ENCODE data around the gene SCUBE3. TPM values are rescaled to one million over a fixed set of nuclear protein-coding genes. Genes with fewer than 3 reads are reported as not detected.

SCUBE3 gene
- total RNA-seq, 1 donor from 2014 or later, result 1.2 TPM

DNA sequence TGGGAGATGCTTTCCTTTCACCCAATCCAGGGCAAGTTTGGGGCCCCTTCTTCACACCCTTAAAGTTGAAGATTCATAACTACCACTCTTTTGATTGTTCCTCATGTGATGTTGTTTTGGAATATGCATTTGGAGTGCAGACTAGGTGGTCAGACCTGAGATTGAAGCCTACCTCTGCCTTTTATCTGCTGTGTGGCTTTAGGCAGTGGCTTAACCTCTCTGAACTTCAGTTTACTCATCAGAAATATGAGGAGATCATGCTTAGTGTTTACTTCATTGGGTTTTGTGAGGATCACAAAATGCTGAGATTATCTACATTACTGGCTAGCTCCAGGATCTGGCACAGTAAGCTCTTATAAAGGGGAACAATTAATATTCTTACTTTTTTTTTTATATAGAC is 46.3 kb upstream of the SCUBE3 start:
- TF ChIP-seq, protein P1, sequence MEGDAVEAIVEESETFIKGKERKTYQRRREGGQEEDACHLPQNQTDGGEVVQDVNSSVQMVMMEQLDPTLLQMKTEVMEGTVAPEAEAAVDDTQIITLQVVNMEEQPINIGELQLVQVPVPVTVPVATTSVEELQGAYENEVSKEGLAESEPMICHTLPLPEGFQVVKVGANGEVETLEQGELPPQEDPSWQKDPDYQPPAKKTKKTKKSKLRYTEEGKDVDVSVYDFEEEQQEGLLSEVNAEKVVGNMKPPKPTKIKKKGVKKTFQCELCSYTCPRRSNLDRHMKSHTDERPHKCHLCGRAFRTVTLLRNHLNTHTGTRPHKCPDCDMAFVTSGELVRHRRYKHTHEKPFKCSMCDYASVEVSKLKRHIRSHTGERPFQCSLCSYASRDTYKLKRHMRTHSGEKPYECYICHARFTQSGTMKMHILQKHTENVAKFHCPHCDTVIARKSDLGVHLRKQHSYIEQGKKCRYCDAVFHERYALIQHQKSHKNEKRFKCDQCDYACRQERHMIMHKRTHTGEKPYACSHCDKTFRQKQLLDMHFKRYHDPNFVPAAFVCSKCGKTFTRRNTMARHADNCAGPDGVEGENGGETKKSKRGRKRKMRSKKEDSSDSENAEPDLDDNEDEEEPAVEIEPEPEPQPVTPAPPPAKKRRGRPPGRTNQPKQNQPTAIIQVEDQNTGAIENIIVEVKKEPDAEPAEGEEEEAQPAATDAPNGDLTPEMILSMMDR (conservative IDR thresholded peaks at IDR 0.05; ENCODE audit: low read depth, low read length), result no peak
- H3K4me3 ChIP-seq (ENCODE audit: low read depth, low read length), result no peak overlapping the region
- DNase-seq (ENCODE audit: low read depth), result no peak

DNA sequence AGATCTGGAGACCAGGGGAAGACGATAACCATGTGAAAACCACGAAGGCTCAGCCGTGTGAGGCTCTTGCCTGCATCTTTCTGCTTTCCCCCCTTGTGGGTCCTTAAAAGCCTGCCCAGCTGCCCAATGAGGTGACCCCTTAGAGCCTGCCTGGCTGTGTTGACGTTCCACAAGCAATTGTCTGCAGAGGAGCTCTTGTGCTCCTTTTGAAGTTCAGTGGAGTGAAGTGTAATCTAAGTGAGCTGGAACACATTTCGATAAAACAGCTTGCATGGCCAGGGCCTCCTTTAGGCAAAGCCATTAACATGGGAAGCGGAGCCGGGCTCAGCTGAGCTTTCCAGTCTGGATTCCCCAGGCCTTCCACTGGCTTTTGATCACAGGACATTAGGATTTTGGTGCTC is 45.3 kb upstream of the SCUBE3 start:
- TF ChIP-seq, protein P1 (conservative IDR thresholded peaks at IDR 0.05; ENCODE audit: low read depth, low read length), result no peak
- H3K4me3 ChIP-seq (ENCODE audit: low read depth, low read length), result no peak overlapping the region
- no peak for DNase-seq (ENCODE audit: low read depth)

DNA sequence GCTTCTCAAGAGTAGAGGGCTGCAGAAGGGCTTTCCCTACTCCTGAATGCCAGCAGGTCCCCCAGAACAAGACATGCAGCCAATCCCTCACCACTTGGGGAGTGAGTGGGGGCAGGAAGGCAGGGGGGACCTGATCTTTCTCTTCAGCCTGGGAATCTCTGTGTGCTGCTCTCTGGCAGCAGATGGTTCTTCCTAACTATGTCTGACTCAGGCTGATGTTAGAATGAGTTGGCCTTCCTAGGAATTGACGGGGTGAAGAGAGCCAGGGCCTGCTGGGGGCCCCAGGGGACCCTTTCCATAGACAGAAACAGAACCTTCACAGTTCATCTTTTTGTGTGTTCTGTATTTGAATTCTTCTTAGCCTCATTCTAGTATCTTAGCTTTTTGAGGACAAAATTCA is 43.6 kb upstream of the SCUBE3 start:
- TF ChIP-seq, protein P1 (conservative IDR thresholded peaks at IDR 0.05; ENCODE audit: low read depth, low read length), result no peak
- no peak overlapping the region for H3K4me3 ChIP-seq (ENCODE audit: low read depth, low read length)
- DNase-seq (ENCODE audit: low read depth), result no peak

DNA sequence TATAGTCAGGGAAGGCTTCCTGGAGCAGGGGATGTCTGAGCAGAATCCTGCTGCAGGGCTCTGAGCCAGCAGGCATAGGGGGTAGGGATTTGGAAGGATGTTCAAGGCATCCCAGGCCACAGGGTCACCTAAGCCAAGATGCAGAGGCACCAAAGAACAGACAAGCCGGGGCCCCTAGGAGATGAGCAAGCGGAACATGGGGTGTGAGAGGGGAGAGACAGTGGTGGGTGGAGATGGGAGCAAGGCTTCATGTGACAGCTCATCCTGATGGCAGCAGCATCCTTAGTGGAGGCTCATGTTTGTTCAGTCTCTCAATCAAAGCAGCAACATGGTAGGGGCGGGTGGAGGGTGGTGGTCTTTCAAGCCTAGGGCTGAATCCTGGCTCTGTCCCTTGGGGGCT is 42.9 kb upstream of the SCUBE3 start:
- TF ChIP-seq, protein P1 (conservative IDR thresholded peaks at IDR 0.05; ENCODE audit: low read depth, low read length), result no peak
- no peak overlapping the region for H3K4me3 ChIP-seq (ENCODE audit: low read depth, low read length)
- DNase-seq (ENCODE audit: low read depth), result no peak

DNA sequence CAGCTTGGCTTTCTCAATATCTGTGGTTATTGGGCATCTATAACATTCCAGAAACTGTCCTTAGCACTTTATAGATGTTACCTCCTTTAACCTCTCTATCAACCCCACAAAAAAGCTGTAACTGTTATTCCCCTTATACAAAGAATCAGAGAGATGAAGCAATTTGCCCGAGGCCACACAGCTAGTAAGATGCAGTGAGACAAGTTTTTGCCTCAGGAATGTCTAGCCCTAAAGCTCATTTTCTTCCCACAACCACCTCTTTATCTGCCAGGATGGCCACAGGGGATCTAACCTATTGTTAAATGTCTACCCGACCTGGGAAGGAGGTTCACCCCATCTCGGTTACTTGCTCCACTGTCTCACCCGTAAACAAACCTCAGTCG is 40.7 kb upstream of the SCUBE3 start:
- no peak for DNase-seq (ENCODE audit: low read depth)
- no peak overlapping the region for H3K4me3 ChIP-seq (ENCODE audit: low read depth, low read length)
- TF ChIP-seq, protein P1 (conservative IDR thresholded peaks at IDR 0.05; ENCODE audit: low read depth, low read length), result no peak

DNA sequence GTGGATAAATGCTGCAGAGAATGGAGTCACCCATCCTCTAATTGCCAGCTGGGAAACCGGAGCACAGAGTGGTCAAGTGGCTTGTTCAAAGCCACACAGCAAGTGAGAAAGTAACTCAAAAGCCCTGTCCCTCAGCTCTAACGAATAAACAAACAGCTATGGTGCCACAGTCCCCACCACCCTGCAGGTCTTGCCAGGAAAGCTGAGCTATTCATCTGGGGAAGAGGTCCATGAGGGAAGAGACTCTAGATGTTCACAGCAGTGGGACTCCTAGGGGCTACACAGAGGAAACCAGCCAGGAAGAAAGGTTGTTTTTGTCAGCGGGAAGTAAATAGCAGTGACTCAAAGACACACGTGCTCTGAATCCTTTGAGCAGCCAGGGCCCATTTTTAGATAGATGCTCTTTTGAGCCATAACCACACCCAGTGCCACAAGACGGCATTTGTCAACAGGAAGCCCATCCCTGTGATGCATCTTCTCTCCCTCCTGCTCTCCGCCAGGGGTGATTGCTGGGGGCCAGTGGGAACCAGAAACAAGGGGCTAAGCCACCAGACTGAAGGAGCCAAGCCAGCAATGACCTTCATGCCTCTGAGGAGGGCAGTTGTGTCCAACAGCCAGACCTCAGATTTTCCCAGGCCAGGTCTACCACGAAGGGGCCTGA is 40.2 kb upstream of the SCUBE3 start:
- H3K4me3 ChIP-seq (ENCODE audit: low read depth, low read length), result no peak overlapping the region
- DNase-seq (ENCODE audit: low read depth), result no peak
- TF ChIP-seq, protein P1 (conservative IDR thresholded peaks at IDR 0.05; ENCODE audit: low read depth, low read length), result no peak

DNA sequence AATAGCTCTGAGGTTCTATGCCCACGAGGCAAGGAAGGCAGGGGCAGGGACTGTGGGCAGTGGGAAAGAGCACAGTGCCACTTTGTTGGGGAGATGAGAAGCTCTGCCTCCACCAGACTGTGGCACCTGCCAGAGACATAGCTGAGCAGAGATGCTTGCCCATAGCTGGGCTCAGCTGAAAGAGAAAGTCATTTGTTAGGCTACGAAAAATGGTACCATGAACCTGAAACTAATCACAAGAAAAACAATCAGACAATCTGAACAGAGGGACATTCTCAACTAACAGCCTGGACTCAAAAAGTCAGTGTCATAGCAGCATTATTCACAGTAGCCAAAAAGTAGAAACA is 39.7 kb upstream of the SCUBE3 start:
- no peak for DNase-seq (ENCODE audit: low read depth)

More for the DNA sequence above, 39.7 kb upstream of the SCUBE3 start:
- H3K4me3 ChIP-seq (ENCODE audit: low read depth, low read length), result no peak overlapping the region
- TF ChIP-seq, protein P1 (conservative IDR thresholded peaks at IDR 0.05; ENCODE audit: low read depth, low read length), result no peak

Data from epithelial cell of proximal tubule (primary cell).